Measurements from ENCODE around the gene RMND5B. TPM values are rescaled to one million over a fixed set of nuclear protein-coding genes. Genes with fewer than 3 reads are reported as not detected.

Gene RMND5B
- total RNA-seq, 1 donor from 2014 or later = 41.8 TPM

DNA sequence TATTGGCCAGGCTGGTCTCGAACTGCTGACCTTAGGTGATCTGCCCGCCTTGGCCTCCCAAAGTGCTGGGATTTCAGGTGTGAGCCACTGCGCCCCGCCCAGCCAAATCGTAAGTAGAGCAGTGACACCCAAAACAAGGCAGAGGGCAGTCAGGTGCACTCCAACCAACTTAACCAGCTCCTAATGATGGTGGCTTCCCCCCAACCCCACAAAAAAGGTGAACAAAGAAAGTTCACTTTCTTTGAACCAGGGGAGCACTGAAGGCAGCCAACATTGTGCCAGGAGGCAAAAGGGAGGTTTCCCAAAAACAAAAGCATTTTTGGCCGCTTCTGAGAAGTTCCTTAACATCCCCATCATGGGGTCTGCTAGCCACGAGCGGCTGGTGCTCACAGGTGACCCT lies 46.8 kb downstream of the RMND5B start:
- Mint-ChIP-seq H3K27ac (no peak overlapping the region), H3K36me3 (no peaks in the 10 kb centered on the region), H3K4me3 (no peak overlapping the region), H3K4me1 (ENCODE audit: unreplicated experiment) (no peaks in the 10 kb centered on the region), H3K27me3 (peaks cover 6% of the 10 kb centered on the region), H3K9me3 (no peaks in the 10 kb centered on the region)
- TF ChIP-seq, protein P1, sequence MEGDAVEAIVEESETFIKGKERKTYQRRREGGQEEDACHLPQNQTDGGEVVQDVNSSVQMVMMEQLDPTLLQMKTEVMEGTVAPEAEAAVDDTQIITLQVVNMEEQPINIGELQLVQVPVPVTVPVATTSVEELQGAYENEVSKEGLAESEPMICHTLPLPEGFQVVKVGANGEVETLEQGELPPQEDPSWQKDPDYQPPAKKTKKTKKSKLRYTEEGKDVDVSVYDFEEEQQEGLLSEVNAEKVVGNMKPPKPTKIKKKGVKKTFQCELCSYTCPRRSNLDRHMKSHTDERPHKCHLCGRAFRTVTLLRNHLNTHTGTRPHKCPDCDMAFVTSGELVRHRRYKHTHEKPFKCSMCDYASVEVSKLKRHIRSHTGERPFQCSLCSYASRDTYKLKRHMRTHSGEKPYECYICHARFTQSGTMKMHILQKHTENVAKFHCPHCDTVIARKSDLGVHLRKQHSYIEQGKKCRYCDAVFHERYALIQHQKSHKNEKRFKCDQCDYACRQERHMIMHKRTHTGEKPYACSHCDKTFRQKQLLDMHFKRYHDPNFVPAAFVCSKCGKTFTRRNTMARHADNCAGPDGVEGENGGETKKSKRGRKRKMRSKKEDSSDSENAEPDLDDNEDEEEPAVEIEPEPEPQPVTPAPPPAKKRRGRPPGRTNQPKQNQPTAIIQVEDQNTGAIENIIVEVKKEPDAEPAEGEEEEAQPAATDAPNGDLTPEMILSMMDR (conservative IDR thresholded peaks at IDR 0.05) = no peak
- DNase-seq (ENCODE audit: extremely low spot score, unreplicated experiment) = no peak

DNA sequence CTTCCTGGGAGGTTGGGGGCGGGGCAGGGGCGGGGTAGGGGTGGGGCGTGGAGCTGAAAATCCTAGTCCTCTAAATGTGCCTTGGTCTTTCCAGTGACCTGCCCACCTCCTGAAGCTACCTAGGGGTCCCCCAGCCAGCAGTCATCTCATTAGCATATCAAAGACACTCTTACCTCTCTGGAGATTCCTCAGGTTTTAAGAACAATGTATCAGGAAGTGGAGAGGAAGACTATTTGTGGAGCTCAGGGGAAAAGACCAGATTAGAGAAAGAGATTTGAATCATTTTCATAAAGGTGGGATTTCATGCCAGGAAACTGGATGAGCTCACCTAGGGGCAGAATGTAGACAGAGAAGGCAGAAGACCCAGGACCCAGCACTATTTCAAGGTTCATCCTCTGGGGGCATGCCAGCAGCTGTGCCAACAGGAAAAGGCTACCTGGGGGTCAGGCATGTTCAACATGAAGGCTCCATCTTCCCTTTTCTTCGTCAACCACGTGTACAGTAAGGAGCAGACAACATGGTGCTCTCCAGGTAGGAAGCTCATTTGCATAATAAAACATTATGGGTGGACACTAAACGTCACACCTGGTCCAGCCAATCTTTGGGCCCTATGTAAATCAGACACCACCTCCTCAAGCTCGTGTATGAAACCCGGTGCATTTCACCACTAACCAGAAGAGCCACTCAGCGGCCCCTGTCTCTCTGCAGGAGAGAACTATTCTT lies 49.5 kb downstream of the RMND5B start:
- Mint-ChIP-seq H3K36me3 (no peaks in the 10 kb centered on the region), H3K4me1 (ENCODE audit: unreplicated experiment) (no peaks in the 10 kb centered on the region), H3K27ac (no peak overlapping the region), H3K4me3 (no peak overlapping the region), H3K9me3 (no peaks in the 10 kb centered on the region), H3K27me3 (peaks cover 6% of the 10 kb centered on the region)
- no peak for DNase-seq (ENCODE audit: extremely low spot score, unreplicated experiment)
- TF ChIP-seq, protein P1 (conservative IDR thresholded peaks at IDR 0.05) = no peak

DNA sequence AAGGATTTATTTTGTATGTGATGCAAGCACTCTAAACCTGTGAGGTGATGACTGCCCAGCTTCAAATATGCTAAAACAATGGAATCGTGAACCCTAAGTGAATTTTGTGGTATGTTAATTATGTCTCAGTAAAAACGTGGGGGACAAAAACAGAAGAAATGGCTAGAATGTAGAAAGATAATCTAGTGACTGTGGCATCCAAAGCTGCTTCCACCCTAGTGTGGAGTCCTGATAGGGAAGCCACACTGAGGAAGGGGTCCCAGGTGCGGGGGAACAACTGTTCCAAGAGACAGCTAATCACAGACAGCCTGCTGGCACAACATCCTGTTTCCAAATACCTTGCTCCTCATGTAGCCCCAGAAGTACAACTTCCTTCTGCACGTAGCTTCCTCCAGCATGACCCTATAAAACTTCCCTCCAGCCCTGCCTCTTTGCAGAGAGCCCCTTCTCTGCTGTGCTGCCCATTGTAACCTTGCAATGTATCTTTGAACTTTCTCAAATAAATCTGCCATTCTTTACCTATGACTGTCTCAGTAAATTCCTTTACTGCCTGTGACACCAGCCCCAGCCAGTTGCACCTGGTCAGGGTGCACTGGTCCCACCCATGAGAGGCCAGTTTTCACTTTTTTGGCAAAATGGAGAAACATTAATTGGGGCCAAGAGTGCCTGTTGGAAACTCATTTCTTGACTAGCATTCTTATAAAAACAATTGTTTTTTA lies 51.5 kb downstream of the RMND5B start:
- TF ChIP-seq, protein P1 (conservative IDR thresholded peaks at IDR 0.05) = no peak
- Mint-ChIP-seq H3K4me3 (no peak overlapping the region), H3K36me3 (no peaks in the 10 kb centered on the region), H3K27me3 (peaks cover 6% of the 10 kb centered on the region), H3K4me1 (ENCODE audit: unreplicated experiment) (no peaks in the 10 kb centered on the region), H3K9me3 (no peaks in the 10 kb centered on the region), H3K27ac (no peak overlapping the region)
- no peak for DNase-seq (ENCODE audit: extremely low spot score, unreplicated experiment)

DNA sequence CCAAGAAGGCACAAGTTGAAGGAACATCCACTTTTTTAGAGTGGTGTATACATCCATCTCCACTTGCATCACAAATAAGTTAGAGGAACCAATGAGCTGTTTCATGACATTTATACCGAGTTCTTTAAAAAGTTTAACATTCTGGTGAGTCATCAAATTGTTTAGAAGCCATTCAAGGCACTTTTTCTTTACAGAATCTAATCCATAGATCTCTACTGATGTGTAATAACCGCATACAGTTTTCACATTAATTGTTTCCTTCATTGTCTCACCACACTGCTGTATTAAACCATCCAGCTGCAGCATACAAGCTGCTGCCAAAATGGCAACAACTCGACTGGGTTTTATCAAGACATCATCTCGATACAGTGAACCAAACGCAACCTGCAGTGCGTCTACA lies 55.6 kb downstream of the RMND5B start:
- Mint-ChIP-seq H3K27me3 (no peaks in the 10 kb centered on the region), H3K9me3 (no peaks in the 10 kb centered on the region), H3K27ac (no peak overlapping the region), H3K4me3 (no peak overlapping the region), H3K4me1 (ENCODE audit: unreplicated experiment) (no peaks in the 10 kb centered on the region), H3K36me3 (no peaks in the 10 kb centered on the region)
- no peak for DNase-seq (ENCODE audit: extremely low spot score, unreplicated experiment)
- TF ChIP-seq, protein P1 (conservative IDR thresholded peaks at IDR 0.05) = no peak

DNA sequence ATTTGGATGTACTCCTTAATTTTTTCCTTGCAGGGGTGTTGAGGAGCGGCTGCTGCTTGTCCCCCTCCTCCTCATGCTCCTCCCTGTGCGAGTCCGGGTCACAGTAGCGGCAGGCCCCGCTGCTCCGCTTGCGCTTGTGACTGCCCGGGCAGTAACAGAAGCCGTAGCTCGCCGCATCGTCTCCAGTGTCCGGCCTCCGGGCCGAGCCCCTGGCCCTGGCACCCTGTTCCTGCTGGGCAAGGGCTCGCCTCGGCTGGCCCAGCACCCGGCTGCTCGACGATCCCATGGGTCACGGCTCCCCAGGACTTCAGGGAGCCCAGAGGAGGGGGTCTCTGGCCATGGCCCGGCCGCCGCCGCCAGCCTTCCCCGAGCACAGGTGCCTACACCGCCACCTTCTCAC lies 56.2 kb downstream of the RMND5B start, which contains the start of gene GMCL2:
GMCL2 (minus strand) TSS at position 358 of the 400 bp plus-strand sequence; CDS start at position 286, 72 bp downstream.
- no peaks in the 10 kb centered on the region for H3K27me3 Mint-ChIP-seq
- H3K4me3 Mint-ChIP-seq = no peak within 1 kb of the TSS
- no peaks in the 10 kb centered on the region for H3K36me3 Mint-ChIP-seq
- H3K9me3 Mint-ChIP-seq = no peaks in the 10 kb centered on the region
- H3K4me1 Mint-ChIP-seq (ENCODE audit: unreplicated experiment) = no peaks in the 10 kb centered on the region
- TF ChIP-seq, protein P1 (conservative IDR thresholded peaks at IDR 0.05) = no peak
- H3K27ac Mint-ChIP-seq = no peak within 1 kb of the TSS
- DNase-seq (ENCODE audit: extremely low spot score, unreplicated experiment) = no peak

Measured in type B pancreatic cell (in vitro differentiated cells).